Activated CD4-positive, alpha-beta T cell treated with anti-CD3 and anti-CD28 coated beads, Interleukin-2, amount 50 U/mL, for 48 hours (primary cell): Measurements from ENCODE around the gene BMPR1A.
A peak's percentile ranks its signal among the peaks of the same experiment; 100 is the strongest.
"Not testable (repeated sequence)": the region's sequence is repeated elsewhere in the genome, so short reads cannot be mapped to it uniquely, and the experiment has no call there.

Experiments
- DNase-seq, 2 experiments: peaks; one replicate each; pipeline ENCODE4 v3.0.0-alpha.2; 2020

BMPR1A gene

GRCh38 chr10:86943316-86944030, 187.1 kb downstream of the BMPR1A start:
- DNase-seq: no peak

GRCh38 chr10:86944031-86944419, 187.6 kb downstream of the BMPR1A start:
- DNase-seq: no peak

DNA sequence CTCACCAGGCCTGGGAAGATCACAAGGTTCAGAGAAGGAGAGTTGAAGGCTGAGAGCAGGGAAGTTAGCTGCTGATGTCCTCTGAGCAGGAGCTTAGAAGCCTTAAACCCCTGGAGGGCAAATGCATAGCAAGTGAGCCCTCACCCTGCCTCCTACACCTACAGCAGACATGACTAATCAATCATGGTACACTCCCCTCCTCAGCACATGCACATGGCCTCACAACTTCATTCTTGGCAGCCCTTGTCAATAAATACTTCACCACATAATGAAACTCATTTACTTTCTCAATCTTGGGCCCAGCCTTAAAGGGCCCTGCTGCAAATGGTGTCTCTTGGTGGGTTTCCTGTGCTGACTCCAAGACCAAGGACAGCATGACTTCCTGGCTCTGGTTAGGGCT, 188.1 kb downstream of the BMPR1A start:
- DNase-seq: peak in 1 of 2 experiments; percentile 1

- DNase-seq: no peak
Measured at GRCh38 chr10:86944907-86945306, 188.5 kb downstream of the BMPR1A start.

- no peak for DNase-seq
Measured at GRCh38 chr10:86945361-86946212, 189.2 kb downstream of the BMPR1A start.

DNA sequence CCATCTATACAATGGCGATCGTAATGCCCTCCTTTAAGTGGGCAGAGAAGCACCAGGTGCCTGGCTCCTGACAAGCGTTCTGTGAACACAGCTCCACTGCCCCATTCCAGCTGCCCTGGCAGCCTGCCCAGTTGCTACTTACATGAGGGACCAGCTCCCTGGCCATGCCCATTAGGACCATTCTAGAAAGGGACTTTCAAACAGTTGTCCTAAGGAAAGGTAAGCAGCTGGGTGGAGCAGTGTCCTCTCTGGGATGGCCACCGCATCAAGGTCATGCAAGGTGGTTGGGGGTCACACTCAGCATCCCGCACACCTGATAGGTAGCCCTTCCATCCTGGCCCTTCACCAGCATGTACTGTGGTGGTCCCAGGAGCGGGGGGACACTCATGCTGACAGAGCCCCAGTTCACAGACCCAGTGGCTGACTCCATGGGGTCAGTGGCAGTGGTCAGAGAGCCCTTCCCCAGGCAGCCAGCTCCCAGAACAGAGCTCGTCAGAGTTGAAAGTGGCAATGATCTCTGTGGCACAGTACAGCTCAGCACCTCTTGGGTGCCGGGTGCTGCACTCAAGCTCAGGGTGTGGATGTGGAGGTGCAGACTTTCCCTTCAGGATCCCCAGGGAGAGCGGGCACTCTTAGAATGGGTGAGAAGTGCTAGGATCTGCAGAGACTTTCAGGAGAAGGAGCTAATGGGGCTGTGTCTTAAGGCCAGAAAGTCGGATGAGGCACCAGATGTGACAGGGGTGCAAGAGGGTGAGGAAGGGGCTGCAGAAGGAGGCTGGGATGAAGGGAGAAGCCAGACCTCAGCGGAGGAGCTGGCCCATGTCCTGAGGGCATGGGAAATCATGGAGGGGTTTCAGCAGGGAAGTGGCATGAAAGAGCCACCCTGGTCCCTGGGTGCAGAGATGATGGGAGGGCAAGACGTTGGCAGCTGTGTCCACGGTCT, 190.1 kb downstream of the BMPR1A start:
- no peak for DNase-seq

GRCh38 chr10:86947806-86948205, 191.4 kb downstream of the BMPR1A start:
- not testable (repeated sequence) for DNase-seq

DNA sequence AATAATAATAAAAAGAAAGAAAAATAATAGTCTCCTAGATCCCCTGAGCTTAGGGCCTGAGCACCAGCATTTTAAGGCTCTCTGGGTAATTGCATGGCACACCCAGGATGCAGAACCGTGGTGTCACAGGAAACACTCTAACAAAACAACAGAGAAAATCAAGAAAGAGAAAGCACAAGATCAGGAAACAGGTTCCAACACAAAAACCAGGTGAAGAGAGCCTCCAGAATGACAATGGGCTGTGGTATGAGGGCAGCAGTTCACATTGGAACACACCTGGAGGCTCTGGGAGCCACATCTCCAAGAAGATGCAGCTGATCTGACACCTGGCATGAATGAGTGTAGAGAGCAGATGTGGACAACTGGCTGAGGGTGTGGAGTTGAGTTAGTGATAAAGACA, 193.9 kb downstream of the BMPR1A start:
- DNase-seq: no peak

GRCh38 chr10:86951184-86951761, 194.9 kb downstream of the BMPR1A start:
- DNase-seq: no peak

DNA sequence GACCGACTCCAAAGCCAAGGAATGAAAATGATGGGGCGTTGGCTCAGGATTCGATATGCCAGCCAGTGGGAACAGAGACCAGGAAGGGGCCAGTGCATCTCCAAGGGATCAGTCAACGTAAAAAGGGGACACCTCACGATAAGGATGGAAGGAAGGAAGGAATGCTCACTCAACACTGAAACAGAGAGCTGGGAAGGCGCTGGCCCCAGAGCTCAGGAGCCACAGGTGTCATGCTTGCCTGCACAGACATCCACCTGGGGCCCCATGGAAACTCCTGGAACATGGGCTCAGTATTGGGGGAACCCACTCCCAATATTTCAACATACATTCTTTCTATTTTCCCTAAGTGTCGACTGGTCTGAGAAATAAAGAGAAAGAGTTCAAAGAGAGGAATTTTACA, 195.7 kb downstream of the BMPR1A start:
- DNase-seq: no peak

DNA sequence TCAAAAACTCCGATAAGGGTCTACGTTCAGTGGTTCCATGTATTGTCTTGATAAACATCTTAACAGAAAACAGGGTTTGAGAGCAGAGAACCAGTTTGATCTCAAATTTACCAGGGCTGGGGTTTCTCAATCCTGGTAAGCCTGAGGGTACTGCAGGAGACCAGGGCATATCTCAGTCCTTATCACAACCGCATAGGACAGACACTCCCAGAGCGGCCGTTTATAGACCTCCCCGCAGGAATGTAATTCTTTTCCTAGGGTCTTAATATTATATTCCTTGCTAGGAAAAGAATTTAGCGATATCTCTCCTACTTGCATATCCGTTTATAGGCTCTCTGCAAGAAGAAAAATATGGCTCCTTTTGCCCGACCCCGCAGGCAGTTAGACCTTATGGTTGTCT, 196.3 kb downstream of the BMPR1A start:
- DNase-seq: not testable (repeated sequence)

- no peak for DNase-seq
Measured at GRCh38 chr10:86953747-86954680, 197.6 kb downstream of the BMPR1A start.

GRCh38 chr10:86954681-86955500, 198.5 kb downstream of the BMPR1A start:
- no peak for DNase-seq

GRCh38 chr10:86955501-86956194, 199.2 kb downstream of the BMPR1A start:
- no peak for DNase-seq

DNA sequence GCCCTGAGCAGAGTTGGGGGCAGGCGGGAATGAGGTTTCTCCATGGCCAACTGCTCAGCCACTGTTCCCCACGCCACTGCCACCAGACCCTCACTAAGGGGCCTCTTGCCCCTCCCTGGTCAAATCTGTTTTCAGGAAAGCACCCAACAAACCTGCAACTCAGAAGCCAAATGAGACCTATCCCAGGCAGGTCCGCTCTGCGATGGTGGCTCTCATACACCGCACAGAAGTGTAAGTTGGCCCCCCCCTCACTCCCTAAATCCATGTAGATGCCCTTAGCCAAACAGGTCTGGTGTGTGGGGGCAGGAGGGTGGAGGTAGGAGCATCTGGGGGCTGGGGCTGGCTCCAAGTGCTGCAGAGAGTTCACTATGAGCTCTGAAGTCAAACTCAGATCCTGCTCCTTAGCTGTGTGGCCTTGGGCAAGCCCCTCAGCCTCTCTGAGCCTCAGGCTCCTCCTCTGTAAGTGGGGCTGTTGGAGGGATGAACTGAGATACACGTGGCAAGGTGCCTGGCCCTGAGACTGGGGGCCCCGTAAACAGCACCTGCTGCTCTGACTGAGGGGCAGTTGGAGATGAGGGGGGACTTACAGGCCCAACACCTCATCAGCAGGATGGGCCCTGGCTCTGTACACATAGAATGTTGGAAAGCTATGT, 199.9 kb downstream of the BMPR1A start:
- DNase-seq: no peak

- no peak for DNase-seq
Measured at GRCh38 chr10:86956848-86957448, 200.5 kb downstream of the BMPR1A start.

GRCh38 chr10:86957471-86958115, 201.2 kb downstream of the BMPR1A start, which contains the start of gene MMRN2:
MMRN2 (minus strand) TSS chr10:86957615; CDS start chr10:86957541, 74 bp downstream.
- no peak for DNase-seq
